ENCODE measurements around the gene KLF17.

KLF17 gene

GRCh38 chr1:44154049-44154448 is 35.4 kb downstream of the KLF17 start:
- no peak for DNase-seq

DNA sequence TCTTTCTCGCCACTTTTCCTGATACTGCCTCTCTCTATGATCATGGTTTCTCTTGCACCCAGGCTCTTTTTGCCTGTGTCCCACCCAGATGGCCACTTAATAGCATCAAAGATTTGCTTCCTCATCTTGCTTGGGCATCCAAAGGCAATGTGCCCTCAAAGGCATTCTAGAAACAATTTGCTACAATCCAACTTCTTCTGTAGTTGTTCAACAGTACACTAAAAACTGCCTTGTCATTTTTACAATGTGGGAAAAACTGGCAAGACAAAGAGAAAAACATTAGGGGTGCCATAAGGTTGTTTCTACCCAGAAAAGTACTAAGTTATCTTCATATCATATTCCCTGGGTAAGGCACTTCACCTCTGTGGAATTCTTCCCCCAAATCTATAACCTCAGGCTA is 39.3 kb downstream of the KLF17 start:
- no peak for DNase-seq

DNA sequence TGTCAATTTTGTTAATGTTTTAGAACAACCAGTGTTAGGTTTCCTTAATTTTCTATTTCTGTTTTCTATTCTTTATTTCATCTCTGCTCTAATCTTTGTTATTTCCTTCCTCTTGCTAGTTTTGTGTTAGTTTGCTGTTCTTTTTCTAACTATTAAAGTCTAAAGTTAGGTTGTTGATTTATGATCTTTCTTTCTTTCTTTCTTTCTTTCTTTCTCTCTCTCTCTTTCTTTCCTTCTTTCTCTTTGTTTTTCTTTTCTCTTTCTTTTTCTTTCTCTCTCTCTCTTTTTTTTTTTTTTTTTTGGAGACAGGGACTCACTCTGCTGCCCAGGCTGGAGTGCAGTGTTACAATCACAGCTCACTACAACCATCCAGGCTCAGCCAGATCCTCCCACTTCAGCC is 40.2 kb downstream of the KLF17 start:
- no peak for DNase-seq

DNA sequence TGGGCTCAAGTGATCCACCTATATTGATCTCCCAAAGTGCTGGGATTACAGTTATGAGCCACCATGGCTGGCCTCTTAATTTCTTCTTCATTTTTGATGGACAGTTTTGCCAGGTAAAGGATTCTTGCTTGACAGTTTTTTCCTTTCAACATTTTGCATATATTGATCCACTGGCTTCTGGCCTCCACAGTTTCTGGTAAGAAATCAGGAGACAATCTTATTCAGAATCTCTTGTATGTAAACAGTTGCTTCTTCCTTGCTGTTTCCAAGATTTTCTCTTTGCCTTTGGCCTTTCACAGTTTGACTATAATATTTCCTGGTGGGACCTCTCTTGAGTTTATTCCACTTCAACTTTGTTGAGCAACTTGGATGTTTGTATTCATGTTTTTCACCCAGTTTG is 42.9 kb downstream of the KLF17 start:
- no peak for DNase-seq

- DNase-seq, result no peak
Measured at GRCh38 chr1:44168520-44169098, 50.0 kb downstream of the KLF17 start.

- DNase-seq, result no peak
Measured at GRCh38 chr1:44170281-44170823, 51.7 kb downstream of the KLF17 start.

- DNase-seq, result no peak
Measured at GRCh38 chr1:44174630-44175029, 56.0 kb downstream of the KLF17 start.
